Measurements from ENCODE around the gene ELAPOR2. TPM values are rescaled to one million over a fixed set of nuclear protein-coding genes. Genes with fewer than 3 reads are reported as not detected.

The ELAPOR2 gene
- total RNA-seq, 2 donors from 2014 or later, result 67.2 to 75.7 TPM

DNA sequence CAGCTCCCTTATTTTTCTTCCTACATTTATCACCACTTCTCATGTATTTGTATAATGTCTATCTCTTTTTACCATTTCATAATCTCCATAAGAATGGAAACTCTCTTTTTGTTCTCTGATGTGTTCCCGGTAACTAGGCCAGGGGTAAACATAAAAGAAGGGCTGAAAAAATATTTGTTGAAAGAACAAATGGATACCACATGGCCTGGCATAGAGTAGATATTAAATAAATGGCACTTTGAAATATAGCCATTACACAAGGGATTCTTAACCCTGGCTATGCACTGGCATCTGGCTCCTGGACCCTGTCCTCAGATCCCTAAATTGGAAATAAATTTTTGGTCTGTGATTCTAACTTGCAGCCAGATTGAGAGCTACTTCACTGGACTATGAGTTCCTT, 30.4 kb downstream of the ELAPOR2 start:
- peaks cover 24% of the 10 kb centered on the region for H3K36me3 Mint-ChIP-seq (ENCODE audit: low read depth)
- 88% methylated on average over 1 of the region's 1 CpG; no CpG with 5 or more reads in 1 of the 2 experiments for WGBS, 2 experiments (ENCODE audit: insufficient coverage in 1 of 2, insufficient read length in 1 of 2)
- H3K36me3 ChIP-seq (ENCODE audit: control insufficient read depth, insufficient read depth, low read length), result peaks cover 22% of the 10 kb centered on the region
- H3K9me3 ChIP-seq (ENCODE audit: control insufficient read depth, low read length), result peaks cover 31% of the 10 kb centered on the region
- no peak overlapping the region for H3K9ac ChIP-seq (ENCODE audit: extremely low read depth, low read length, poor library complexity, severe bottlenecking)
- peaks cover 6% of the 10 kb centered on the region for H3K4me1 Mint-ChIP-seq
- H3K4me3 Mint-ChIP-seq, result no peak overlapping the region
- H3K9me3 Mint-ChIP-seq, result peaks cover 9% of the 10 kb centered on the region
- H3K27ac Mint-ChIP-seq, result no peak overlapping the region
- peaks cover 5% of the 10 kb centered on the region for H3K4me1 ChIP-seq (ENCODE audit: control insufficient read depth, insufficient read depth, low read length)
- H3K27me3 Mint-ChIP-seq (ENCODE audit: insufficient read depth), result no peaks in the 10 kb centered on the region
- TF ChIP-seq CTCF (conservative IDR thresholded peaks at IDR 0.05), result no peak
- no peak for DNase-seq
- no peaks in the 10 kb centered on the region for H3K27me3 ChIP-seq (ENCODE audit: control insufficient read depth, insufficient read depth, low read length, poor library complexity, severe bottlenecking)
- no peak overlapping the region for H3K4me3 ChIP-seq (ENCODE audit: low read length)
- no peak overlapping the region for H3K27ac ChIP-seq (ENCODE audit: low read depth, low read length)

GRCh38 chr7:87028636-87029035, 30.8 kb downstream of the ELAPOR2 start:
- Histone ChIP-seq H3K36me3 (ENCODE audit: control insufficient read depth, insufficient read depth, low read length) (peaks cover 22% of the 10 kb centered on the region), H3K27ac (ENCODE audit: low read depth, low read length) (no peak overlapping the region), H3K4me3 (ENCODE audit: low read length) (no peak overlapping the region), H3K27me3 (ENCODE audit: control insufficient read depth, insufficient read depth, low read length, poor library complexity, severe bottlenecking) (no peaks in the 10 kb centered on the region), H3K9me3 (ENCODE audit: control insufficient read depth, low read length) (peaks cover 31% of the 10 kb centered on the region), H3K4me1 (ENCODE audit: control insufficient read depth, insufficient read depth, low read length) (peaks cover 5% of the 10 kb centered on the region), H3K9ac (ENCODE audit: extremely low read depth, low read length, poor library complexity, severe bottlenecking) (no peak overlapping the region)
- 82 to 86% methylated on average over 1 of the region's 1 CpG for WGBS, 2 experiments (ENCODE audit: insufficient coverage in 1 of 2, insufficient read length in 1 of 2)
- Mint-ChIP-seq H3K27ac (no peak overlapping the region), H3K4me3 (no peak overlapping the region), H3K36me3 (ENCODE audit: low read depth) (peaks cover 28% of the 10 kb centered on the region), H3K27me3 (ENCODE audit: insufficient read depth) (no peaks in the 10 kb centered on the region), H3K9me3 (peaks cover 9% of the 10 kb centered on the region), H3K4me1 (peaks cover 5% of the 10 kb centered on the region)
- no peak for TF ChIP-seq CTCF (conservative IDR thresholded peaks at IDR 0.05)
- peak; percentile 47 for DNase-seq

- H3K9me3 Mint-ChIP-seq, result peaks cover 9% of the 10 kb centered on the region
- H3K4me1 Mint-ChIP-seq, result peaks cover 1% of the 10 kb centered on the region
- H3K27ac ChIP-seq (ENCODE audit: low read depth, low read length), result no peak overlapping the region
- H3K4me3 ChIP-seq (ENCODE audit: low read length), result no peak overlapping the region
- H3K4me3 Mint-ChIP-seq, result no peak overlapping the region
- no peak overlapping the region for H3K27ac Mint-ChIP-seq
- no peaks in the 10 kb centered on the region for H3K27me3 ChIP-seq (ENCODE audit: control insufficient read depth, insufficient read depth, low read length, poor library complexity, severe bottlenecking)
- H3K27me3 Mint-ChIP-seq (ENCODE audit: insufficient read depth), result no peaks in the 10 kb centered on the region
- TF ChIP-seq CTCF (conservative IDR thresholded peaks at IDR 0.05), result no peak
- peaks cover 31% of the 10 kb centered on the region for H3K9me3 ChIP-seq (ENCODE audit: control insufficient read depth, low read length)
- H3K4me1 ChIP-seq (ENCODE audit: control insufficient read depth, insufficient read depth, low read length), result peaks cover 5% of the 10 kb centered on the region
- H3K36me3 ChIP-seq (ENCODE audit: control insufficient read depth, insufficient read depth, low read length), result peaks cover 19% of the 10 kb centered on the region
- peaks cover 31% of the 10 kb centered on the region for H3K36me3 Mint-ChIP-seq (ENCODE audit: low read depth)
- DNase-seq, result no peak
- H3K9ac ChIP-seq (ENCODE audit: extremely low read depth, low read length, poor library complexity, severe bottlenecking), result no peak overlapping the region
These were observed 31.6 kb downstream of the ELAPOR2 start for GRCh38 chr7:87027900-87028299.

All from endodermal cell (in vitro differentiated cells).